Epithelial cell of proximal tubule (primary cell): ENCODE data around the gene KHDC1L. TPM values are rescaled to one million over a fixed set of nuclear protein-coding genes. Genes with fewer than 3 reads are reported as not detected.

ENCODE experiments used
- DNase-seq: peaks from one replicate; pipeline ENCODE4 v3.0.0-alpha.2; 2011; ENCODE audit warnings: low read depth
- H3K4me3 ChIP-seq: 2 replicates; pipeline ENCODE4 v1.5.1; 2011; ENCODE audit warnings: low read depth, mild to moderate bottlenecking, low read length
- total RNA-seq: library from RNA; depleted of rRNA; stranded (reverse); fragments of >200 nt; gene quantifications from 2 replicates; pipeline ENCODE4 v1.2.3, GENCODE V29; 2015
- TF ChIP-seq, protein P1 (sequence below): conservative IDR thresholded peaks from 2 replicates; pipeline ENCODE4 v1.5.1; 2012; ENCODE audit warnings: low read depth, mild to moderate bottlenecking, low read length

Gene KHDC1L
- total RNA-seq, 1 donor from 2014 or later: not detected

- TF ChIP-seq, protein P1, sequence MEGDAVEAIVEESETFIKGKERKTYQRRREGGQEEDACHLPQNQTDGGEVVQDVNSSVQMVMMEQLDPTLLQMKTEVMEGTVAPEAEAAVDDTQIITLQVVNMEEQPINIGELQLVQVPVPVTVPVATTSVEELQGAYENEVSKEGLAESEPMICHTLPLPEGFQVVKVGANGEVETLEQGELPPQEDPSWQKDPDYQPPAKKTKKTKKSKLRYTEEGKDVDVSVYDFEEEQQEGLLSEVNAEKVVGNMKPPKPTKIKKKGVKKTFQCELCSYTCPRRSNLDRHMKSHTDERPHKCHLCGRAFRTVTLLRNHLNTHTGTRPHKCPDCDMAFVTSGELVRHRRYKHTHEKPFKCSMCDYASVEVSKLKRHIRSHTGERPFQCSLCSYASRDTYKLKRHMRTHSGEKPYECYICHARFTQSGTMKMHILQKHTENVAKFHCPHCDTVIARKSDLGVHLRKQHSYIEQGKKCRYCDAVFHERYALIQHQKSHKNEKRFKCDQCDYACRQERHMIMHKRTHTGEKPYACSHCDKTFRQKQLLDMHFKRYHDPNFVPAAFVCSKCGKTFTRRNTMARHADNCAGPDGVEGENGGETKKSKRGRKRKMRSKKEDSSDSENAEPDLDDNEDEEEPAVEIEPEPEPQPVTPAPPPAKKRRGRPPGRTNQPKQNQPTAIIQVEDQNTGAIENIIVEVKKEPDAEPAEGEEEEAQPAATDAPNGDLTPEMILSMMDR: no peak
- H3K4me3 ChIP-seq: peak overlapping the region; percentile 30
Observed at GRCh38 chr6:73180076-73180738, 45.1 kb downstream of the KHDC1L start.

GRCh38 chr6:73177221-73177944, 47.9 kb downstream of the KHDC1L start:
- DNase-seq: no peak
- H3K4me3 ChIP-seq: no peak overlapping the region
- TF ChIP-seq, protein P1: no peak

More at GRCh38 chr6:73180076-73180738, 45.1 kb downstream of the KHDC1L start:
- DNase-seq: peak; percentile 7

GRCh38 chr6:73176057-73176456, 49.2 kb downstream of the KHDC1L start:
- H3K4me3 ChIP-seq: no peak overlapping the region
- TF ChIP-seq, protein P1: no peak
- no peak for DNase-seq

DNA sequence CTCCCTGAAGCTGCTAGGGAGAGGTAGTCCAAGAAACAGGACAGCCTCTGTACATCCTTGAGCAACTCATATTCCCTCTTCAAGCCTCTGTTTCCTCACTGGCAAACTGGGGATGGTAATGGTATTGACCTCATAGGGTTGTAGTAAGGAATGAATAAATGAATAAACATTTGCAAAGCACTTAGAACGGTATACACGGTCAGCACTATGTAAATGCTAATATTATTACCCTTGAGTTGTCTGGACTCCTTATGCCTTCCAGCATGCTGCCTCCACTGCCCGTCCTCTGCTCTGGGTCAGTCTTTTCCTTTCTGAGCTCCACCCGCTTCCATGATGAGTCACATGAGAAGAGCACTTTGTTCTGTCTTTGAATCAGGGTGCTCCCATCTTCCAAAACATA, 50.6 kb downstream of the KHDC1L start:
- TF ChIP-seq, protein P1: no peak
- no peak overlapping the region for H3K4me3 ChIP-seq
- no peak for DNase-seq

Other genes with a start within 250 kb of the KHDC1L start
- 2.3 and 5.0 TPM in 2 replicates for gene KHDC1, start 37.7 kb upstream of the KHDC1L start, total RNA-seq
- not detected in 2 replicates for gene DPPA5, start 128.8 kb upstream of the KHDC1L start, total RNA-seq
- not detected in 2 replicates for gene KHDC3L, start 137.2 kb upstream of the KHDC1L start, total RNA-seq
- not detected in 2 replicates for gene OOEP, start 144.4 kb upstream of the KHDC1L start, total RNA-seq
- gene DDX43, start 169.3 kb upstream of the KHDC1L start, total RNA-seq: 1.8 and 2.2 TPM in 2 replicates
- 9.1 and 18.2 TPM in 2 replicates for gene CGAS, start 226.8 kb upstream of the KHDC1L start, total RNA-seq
- 23.5 and 26.8 TPM in 2 replicates for gene MTO1, start 236.2 kb upstream of the KHDC1L start, total RNA-seq